ENCODE results near the gene PGGHG.

DNA sequence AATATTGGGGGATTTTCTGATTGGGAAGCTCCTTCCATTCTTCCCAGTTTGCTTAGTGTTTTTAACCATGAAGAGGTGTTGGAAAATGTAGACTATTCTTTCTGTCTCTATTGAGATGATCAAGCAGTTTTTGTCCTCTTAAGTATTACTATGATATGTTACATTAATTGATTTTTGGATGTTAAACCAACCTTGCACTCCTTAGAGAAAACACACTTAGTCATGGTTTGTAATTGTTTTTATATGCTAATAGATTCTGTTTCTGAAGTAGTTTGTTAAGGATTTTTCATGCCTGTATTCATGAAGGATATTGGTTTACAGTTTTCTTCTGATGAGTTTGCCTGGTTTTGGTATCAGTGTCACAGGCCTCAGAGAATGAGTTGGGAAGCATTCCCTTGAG, 12.7 kb upstream of the PGGHG start:
- TF ChIP-seq POLR2A (IDR thresholded peaks at IDR 0.05; ENCODE audit: low read depth, low read length): no peak
- no peak for TF ChIP-seq POLR2AphosphoS5 (IDR thresholded peaks at IDR 0.05; ENCODE audit: low read depth, low read length)
